ENCODE data around the gene CSRNP2.
"Not testable (repeated sequence)": the region's sequence is repeated elsewhere in the genome, so short reads cannot be mapped to it uniquely, and the experiment has no call there.

- TF ChIP-seq USF2 (IDR thresholded peaks at IDR 0.05; ENCODE audit: low read depth, low read length); CTCF (conservative IDR thresholded peaks at IDR 0.05; ENCODE audit: low read depth, low read length); MAFK (IDR thresholded peaks at IDR 0.05; ENCODE audit: low read depth, low read length); CHD1 (IDR thresholded peaks at IDR 0.05; ENCODE audit: low read depth, low read length); POLR2A (IDR thresholded peaks at IDR 0.05; ENCODE audit: low read depth, low read length); RAD21 (IDR thresholded peaks at IDR 0.05; ENCODE audit: low read length); RCOR1 (IDR thresholded peaks at IDR 0.05; ENCODE audit: insufficient replicate concordance, low read length); MXI1 (IDR thresholded peaks at IDR 0.05; ENCODE audit: borderline replicate concordance, low read depth, low read length); BHLHE40 (IDR thresholded peaks at IDR 0.05; ENCODE audit: low read depth, low read length); RFX5 (IDR thresholded peaks at IDR 0.05; ENCODE audit: low read depth, low read length): not testable (repeated sequence)
These were observed 5.0 kb downstream of the CSRNP2 start for GRCh38 chr12:51078346-51078745.
